GM20000 (cell line): ENCODE measurements around the gene PPP1R16B.

ENCODE experiments used
- DNase-seq: peaks from one replicate; pipeline ENCODE4 v3.0.0; 2012; ENCODE audit warnings: low spot score
- CTCF ChIP-seq: IDR thresholded peaks from 2 replicates; pipeline ENCODE4 v1.5.1; 2012; ENCODE audit warnings: mild to moderate bottlenecking, control low read depth; ENCODE audit errors: extremely low read depth, missing control alignments

PPP1R16B gene

DNA sequence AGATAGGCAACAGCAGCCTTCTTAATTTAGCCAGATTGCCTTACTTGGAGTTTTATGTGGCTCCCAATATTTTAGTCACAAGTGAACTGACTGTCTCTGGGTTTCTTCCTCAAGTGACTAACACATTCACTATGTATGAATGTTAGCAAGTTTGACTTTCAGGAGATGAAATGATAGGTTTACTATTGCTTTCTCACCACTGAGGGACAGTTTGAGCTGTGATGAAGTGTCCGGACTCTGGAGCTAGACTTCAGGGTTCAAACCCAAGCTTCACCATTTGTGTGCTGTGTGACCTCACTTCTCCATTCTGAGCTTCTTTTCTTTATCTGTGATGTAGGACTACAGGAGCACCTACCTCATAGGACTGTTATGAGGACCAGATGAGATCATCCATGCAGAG lies 164.8 kb downstream of the PPP1R16B start:
- TF ChIP-seq CTCF = no peak
- DNase-seq = no peak
